NCI-H1417 (cell line): ENCODE results near the gene KDM4B.
A peak's percentile ranks its signal among the peaks of the same experiment; 100 is the strongest.

ENCODE experiments used
- DNase-seq, 3 experiments: peaks; one replicate each; lab custom pipeline; 2025; lab: John Stamatoyannopoulos, UW

The KDM4B gene

DNA sequence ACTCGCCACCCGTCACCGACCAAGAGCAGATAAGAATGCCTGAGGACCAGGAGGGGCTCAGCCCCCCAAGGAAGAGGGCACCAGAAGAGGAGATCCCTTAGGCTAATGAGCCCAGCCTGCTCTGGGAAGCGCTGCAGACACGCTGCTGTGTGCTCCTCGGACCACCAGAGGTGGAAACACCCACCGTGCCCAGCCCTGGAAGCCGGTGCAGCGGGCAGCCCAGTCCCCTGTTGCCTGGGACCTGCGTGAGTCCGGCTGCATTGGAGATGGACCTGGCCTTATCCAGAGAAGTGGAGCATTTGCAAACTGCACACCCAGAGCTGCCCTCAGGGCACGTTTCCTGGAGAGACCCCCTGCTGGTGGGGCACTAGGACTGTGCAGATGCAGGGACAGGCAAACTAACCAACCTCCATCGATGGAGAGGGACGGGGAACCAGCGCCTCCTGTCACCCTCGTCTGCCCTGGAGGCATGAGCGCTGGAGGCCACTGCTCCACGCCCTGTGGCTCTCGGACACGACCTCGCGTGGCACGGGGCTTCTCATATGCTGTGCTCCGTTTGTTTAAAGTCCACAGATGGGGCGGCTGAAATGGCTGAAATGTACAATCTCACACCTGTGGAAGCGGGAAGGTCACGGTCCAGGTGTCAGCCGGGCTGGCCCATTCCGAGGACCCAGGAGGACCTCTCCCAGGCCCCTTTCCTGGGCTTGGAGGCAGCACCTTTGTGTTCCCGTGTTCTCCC lies 153.9 kb downstream of the KDM4B start:
- peak in 1 of 3 experiments; percentile 25 for DNase-seq

DNA sequence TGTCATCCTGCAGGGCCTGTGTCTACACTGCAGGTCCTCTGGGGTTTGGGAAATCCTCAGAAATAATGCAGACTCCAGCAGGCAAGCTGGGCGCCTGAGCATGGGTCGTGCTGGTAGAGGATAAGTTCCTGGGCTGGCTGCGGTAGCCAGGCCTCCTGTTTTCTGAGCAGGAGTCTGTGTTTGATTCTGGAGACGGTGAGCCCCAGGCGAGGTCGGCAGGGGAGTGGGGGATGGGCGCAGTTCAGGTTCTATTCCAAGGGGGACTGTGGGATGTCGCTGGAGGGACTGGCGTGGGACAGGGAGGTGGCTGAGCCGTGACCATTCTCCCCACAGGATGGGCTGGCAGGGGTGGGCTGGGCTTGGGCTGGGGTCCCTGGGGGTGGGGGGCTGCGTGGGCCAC lies 154.7 kb downstream of the KDM4B start:
- no peak for DNase-seq

- DNase-seq, result no peak
These were observed 155.4 kb downstream of the KDM4B start for GRCh38 chr19:5124111-5124855.

DNA sequence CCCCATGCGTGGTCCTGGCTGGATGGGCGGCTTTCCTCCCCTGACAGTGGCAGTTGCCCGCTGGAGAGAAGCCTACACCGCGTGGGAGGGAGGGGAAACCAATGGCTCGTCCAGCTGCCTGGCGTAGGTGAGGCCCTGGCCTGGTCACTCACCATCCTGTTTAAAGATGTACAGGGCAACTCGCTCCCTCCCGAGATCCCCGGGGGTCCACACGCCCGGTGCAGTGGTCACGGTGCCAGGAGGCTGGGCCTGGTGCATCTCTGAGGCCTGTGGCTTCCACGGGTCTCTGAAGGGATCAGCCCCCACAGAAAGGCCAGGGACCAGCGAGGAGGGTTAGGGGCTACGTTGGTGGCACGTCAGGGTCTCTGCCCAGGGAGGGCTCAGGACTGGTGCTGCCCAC lies 156.5 kb downstream of the KDM4B start:
- DNase-seq, result no peak

DNA sequence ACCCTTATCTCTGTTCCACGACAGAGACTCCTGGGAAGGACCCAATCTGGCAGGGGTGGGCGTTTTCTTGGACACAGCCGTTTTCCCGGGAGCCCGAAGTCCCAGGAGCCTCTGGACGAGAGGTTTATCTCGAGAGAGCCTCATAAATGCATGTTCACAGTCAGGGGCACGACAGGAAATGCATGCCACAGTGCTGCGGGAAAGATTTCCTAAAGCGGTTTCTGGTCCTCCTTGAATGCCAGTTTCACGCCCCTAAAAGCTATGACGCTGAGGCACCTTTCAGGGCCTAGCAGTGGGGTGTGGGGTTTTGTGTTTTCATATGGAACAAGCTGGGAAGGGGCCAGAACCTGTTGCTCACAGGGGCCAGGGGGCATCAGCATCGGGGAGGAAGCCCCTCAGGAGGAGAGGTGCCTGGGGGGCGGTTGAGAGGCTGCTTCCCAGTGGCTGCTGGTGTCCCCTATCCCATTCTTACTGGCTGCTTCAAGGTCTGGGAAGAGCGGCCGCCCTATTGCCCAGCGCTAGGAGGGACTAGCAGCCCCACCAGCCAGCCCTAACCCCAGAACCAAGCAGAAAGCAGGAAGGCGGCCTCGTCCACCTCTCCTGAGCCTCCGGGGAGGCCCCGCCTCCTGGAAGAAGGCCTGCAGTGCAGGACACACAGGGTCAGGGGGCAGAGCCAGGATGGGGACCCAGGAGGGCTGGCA lies 157.0 kb downstream of the KDM4B start:
- DNase-seq, result no peak

GRCh38 chr19:5126498-5127223 lies 157.7 kb downstream of the KDM4B start:
- no peak for DNase-seq

DNA sequence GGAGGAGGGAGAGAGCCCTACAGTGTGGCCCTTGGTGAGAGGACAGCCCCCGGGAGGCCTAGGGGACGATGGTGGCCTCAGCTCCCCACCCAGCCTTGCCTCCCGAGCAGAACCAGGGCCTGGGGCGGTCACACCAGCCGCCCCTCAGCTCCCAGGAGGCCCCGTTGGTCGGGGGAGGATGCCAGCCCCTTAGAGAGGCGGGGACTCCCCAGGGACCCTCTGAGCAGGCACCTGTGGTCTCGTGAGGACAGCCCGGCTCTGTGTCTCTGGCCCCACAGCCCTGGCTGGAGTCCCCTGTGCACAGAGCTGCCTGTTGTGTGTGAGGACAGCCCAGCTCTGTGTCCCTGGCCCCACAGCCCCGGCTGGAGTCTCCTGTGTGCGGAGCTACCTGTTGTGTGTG lies 158.8 kb downstream of the KDM4B start:
- no peak for DNase-seq

DNA sequence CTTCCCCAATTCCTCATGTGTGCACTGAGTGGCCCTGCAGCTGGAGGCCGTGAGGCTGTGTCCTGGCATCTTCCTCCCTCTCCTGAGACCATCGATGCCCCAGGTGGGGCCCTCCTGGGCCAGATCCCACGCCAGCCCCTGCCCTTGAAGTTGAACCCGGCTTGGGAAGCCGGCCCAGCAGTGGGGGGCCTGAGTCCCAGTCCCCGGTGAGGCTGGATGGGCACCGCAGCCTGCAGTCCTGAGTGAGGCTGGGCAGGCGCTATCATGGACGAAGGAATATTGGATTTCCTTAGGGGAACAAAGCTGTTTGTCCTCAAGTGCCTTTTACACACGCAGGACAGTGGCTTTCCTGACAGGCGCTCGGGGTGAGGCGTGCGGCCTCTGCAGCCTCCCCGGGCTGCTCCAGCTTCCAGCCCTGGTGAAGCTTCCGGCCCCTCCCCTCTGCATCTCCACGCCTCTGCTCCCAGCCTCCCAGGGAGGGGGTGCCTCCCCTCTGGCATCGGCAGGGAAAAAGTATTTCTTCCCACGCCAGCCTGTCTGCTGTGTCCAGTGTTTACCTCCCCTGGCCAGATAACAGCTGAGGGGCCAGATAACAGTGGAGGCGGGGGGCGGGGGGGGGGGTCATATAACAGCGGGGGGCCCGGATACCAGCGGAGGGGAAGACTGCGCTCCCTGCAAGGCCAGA lies 159.5 kb downstream of the KDM4B start:
- peak in 2 of 3 experiments; percentile 31 to 60 for DNase-seq

- peak in 2 of 3 experiments; percentile 20 to 36 for DNase-seq
These were observed 160.1 kb downstream of the KDM4B start for GRCh38 chr19:5128936-5129389.

- DNase-seq, result no peak
These were observed 160.8 kb downstream of the KDM4B start for GRCh38 chr19:5129691-5130090.

- no peak for DNase-seq
These were observed 161.6 kb downstream of the KDM4B start for GRCh38 chr19:5130371-5131030.

DNA sequence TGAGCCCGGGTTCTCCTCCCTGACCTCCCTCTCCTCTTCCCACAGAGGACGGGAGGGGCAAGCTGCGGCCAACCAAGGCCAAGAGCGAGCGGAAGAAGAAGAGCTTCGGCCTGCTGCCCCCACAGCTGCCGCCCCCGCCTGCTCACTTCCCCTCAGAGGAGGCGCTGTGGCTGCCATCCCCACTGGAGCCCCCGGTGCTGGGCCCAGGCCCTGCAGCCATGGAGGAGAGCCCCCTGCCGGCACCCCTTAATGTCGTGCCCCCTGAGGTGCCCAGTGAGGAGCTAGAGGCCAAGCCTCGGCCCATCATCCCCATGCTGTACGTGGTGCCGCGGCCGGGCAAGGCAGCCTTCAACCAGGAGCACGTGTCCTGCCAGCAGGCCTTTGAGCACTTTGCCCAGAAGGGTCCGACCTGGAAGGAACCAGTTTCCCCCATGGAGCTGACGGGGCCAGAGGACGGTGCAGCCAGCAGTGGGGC lies 162.2 kb downstream of the KDM4B start:
- DNase-seq, result peak in 1 of 3 experiments; percentile 39

- DNase-seq, result peak in 2 of 3 experiments; percentile 39
These were observed 162.7 kb downstream of the KDM4B start for GRCh38 chr19:5131506-5132205.

- peak; percentile 41 to 83 (median 57) for DNase-seq
These were observed 163.3 kb downstream of the KDM4B start for GRCh38 chr19:5132206-5132560.

DNA sequence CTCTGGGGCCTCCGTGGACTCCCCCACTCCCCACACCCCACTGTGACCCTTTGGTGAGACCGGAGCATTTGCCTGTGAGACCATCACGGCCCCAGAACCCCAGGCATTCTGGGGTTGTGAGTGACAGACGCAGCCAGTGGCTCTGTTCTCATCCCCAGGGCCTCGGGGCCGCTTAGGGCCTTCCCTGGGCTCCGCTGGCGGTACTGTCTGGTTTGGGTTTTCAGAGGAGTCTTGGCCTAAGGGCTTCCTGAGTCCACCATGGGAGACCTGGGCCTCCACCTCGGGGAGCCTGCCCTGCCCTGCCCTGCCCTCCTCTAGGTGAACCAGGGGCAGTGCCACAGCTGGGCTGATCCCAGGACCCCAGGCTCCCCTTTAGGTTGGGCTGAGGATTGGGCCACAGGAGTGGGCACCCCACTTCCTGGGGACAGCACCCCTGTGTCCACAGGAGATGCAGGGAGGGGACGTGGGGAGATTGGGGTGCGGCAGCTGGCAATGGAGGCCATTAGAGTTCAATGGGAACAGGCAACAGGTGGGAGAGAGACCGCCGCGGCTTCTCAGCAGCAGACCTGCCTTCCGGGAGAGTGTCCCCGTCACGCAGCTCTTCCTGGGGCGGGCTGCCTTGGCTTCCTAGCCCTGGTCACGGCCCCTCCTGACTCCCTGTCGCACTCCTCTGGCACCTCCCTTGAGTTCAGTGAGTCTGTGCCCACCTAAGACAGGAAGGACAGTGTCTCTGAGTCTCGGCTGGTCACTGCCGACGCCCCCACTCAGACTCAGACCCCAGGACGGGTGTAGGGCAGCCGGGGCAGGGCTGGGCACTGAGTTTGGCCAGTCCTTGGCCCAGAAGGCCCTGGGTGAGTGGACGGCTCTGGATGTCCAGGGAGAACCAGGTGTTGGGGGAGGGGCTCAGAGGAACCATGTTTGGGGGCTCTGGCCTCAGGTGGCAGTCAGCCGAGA lies 164.1 kb downstream of the KDM4B start:
- no peak for DNase-seq

DNA sequence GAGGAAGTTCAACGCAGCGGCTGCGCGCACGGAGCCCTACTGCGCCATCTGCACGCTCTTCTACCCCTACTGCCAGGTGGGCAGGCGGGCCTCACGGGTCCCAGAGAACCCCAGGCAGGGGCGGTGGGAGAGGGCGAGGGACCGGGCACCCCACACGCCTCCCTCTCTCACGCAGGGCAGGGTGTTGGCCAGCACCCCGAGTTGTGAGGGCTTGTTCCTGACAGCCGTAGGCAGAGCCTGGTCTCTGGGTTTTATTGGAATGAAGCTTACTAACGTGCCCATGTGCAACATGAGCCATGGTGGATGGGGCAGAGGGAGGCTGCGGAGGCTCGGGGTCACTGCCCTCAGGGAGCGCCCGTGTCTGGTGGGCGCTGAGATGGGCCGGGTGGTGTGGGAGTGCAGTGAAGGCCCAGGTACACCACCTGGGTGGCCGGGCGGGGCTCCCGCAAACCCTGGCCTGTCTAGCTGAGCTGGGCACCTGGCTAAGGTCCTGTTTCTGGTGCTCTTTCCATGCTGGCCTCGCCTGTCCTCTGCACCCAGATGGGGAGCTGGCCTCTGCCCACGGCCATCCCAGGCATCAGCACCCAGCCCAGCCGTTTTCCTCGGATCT lies 165.2 kb downstream of the KDM4B start:
- DNase-seq, result no peak

DNA sequence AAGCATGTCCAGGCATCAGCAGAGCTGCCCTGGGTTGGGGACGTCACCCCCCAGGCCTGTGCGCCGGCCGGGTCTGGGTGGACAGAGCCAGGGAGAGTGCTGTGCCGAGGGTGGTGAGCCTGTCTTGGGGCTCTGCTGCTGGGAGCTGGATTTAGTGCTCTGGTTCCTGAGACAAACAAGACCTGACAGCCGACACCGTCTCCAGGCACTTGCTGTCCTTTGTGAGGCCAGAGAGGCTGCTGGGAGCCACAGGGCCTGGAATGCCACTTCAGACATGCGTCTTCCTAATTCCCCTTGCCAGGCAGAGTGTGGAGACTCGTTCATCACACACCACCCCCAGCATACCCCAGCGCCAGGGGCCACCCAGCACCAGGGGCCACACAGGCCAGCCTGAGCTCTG lies 165.8 kb downstream of the KDM4B start:
- DNase-seq, result no peak

GRCh38 chr19:5136073-5136855 lies 167.4 kb downstream of the KDM4B start:
- DNase-seq, result no peak
